ENCODE results near the gene YOD1. TPM values are rescaled to one million over a fixed set of nuclear protein-coding genes. Genes with fewer than 3 reads are reported as not detected.

The YOD1 gene
- total RNA-seq, 1 experiment from 2014 or later, result 11.8 TPM

DNA sequence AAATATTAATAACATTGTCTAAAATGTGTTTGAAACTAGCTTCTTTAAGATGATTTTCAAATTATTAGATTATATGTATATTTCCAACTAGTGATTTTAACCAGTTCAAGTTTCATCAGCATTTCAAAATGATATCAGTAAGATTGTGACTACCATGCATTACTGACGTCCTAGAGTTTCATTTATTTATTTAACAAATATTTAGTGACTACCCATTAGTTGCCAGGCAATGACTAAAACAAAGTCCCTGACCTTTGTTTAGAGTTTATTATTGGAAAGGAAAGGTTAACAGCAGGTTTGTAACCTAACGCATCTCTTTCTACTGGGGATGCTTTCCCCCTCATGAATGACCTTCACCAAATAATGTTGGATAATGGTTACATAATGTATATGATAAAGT is 30.1 kb upstream of the YOD1 start:
- no peaks in the 10 kb centered on the region for H3K36me3 ChIP-seq (ENCODE audit: control insufficient read depth, insufficient read depth, low read length)
- ChIA-PET POLR2A (no interaction called here), CTCF (no interaction called here)
- TF ChIP-seq, protein P1, sequence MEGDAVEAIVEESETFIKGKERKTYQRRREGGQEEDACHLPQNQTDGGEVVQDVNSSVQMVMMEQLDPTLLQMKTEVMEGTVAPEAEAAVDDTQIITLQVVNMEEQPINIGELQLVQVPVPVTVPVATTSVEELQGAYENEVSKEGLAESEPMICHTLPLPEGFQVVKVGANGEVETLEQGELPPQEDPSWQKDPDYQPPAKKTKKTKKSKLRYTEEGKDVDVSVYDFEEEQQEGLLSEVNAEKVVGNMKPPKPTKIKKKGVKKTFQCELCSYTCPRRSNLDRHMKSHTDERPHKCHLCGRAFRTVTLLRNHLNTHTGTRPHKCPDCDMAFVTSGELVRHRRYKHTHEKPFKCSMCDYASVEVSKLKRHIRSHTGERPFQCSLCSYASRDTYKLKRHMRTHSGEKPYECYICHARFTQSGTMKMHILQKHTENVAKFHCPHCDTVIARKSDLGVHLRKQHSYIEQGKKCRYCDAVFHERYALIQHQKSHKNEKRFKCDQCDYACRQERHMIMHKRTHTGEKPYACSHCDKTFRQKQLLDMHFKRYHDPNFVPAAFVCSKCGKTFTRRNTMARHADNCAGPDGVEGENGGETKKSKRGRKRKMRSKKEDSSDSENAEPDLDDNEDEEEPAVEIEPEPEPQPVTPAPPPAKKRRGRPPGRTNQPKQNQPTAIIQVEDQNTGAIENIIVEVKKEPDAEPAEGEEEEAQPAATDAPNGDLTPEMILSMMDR (IDR thresholded peaks at IDR 0.05; ENCODE audit: insufficient read depth in 1 of 2, low read depth in 1 of 2, low read length in 1 of 2, severe bottlenecking in 1 of 2, unreplicated experiment in 1 of 2), result no peak
- peaks cover 6% of the 10 kb centered on the region for H3K36me3 Mint-ChIP-seq (ENCODE audit: insufficient read depth, unreplicated experiment)
- peaks cover 27% of the 10 kb centered on the region for H3K4me1 ChIP-seq
- intact Hi-C loops (cut with micrococcal nuclease; ENCODE audit: unreplicated experiment), result loop anchor here (5.0 kb wide), 1 partner anchor 256 kb away; no protein-coding TSS in a partner anchor
- DNase-seq, result no peak
- no peaks in the 10 kb centered on the region for H3K27me3 Mint-ChIP-seq (ENCODE audit: insufficient read depth, unreplicated experiment)
- H3K9me3 ChIP-seq, result no peaks in the 10 kb centered on the region
- H3K9me3 Mint-ChIP-seq (ENCODE audit: unreplicated experiment), result no peaks in the 10 kb centered on the region
- no peaks in the 10 kb centered on the region for H3K27me3 ChIP-seq (replicated peaks; ENCODE audit: control insufficient read depth, insufficient read depth, low read length)
- no TSS peak for BruUV-seq (replicated peaks)
- H3K4me1 Mint-ChIP-seq (ENCODE audit: low read depth, unreplicated experiment), result peaks cover 28% of the 10 kb centered on the region
- H3K4me3 ChIP-seq (ENCODE audit: low read depth, low read length), result no peak overlapping the region
- no peak overlapping the region for H3K27ac Mint-ChIP-seq (ENCODE audit: unreplicated experiment)
- no peak overlapping the region for H3K4me3 Mint-ChIP-seq (ENCODE audit: unreplicated experiment)

DNA sequence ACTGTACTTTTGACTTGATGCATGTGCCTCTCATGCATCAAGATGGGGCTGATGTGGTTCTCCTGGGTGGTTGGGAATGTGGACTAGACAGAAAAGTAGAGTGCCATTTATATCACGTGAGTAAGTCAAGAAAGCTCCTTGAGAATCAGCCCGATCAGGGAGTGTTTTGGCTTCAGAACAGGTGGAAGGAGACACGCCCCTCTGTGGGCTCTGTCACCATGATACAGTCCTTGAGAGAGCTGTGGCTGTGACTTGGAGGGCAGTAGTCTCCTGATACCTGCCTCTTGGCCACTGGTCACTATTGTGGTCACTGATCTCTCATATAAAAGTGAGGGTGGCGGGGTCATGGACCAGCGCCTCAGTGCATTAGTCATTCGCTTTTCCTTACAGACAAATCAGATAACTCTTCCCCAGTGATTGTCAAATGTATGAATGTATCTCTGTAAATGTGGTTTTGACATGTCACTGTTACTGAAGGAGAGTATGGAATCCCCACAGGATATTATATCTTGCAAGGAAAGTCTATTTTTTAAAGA is 28.8 kb upstream of the YOD1 start:
- CTCF ChIA-PET, result no interaction called here
- Mint-ChIP-seq H3K9me3 (ENCODE audit: unreplicated experiment) (no peaks in the 10 kb centered on the region), H3K36me3 (ENCODE audit: insufficient read depth, unreplicated experiment) (peaks cover 6% of the 10 kb centered on the region), H3K4me3 (ENCODE audit: unreplicated experiment) (no peak overlapping the region), H3K4me1 (ENCODE audit: low read depth, unreplicated experiment) (peaks cover 17% of the 10 kb centered on the region), H3K27ac (ENCODE audit: unreplicated experiment) (no peak overlapping the region), H3K27me3 (ENCODE audit: insufficient read depth, unreplicated experiment) (no peaks in the 10 kb centered on the region)
- Histone ChIP-seq H3K4me1 (peaks cover 14% of the 10 kb centered on the region), H3K4me3 (ENCODE audit: low read depth, low read length) (no peak overlapping the region), H3K36me3 (ENCODE audit: control insufficient read depth, insufficient read depth, low read length) (no peaks in the 10 kb centered on the region; the same call in 1 of the 2 replicates), H3K9me3 (no peaks in the 10 kb centered on the region), H3K27me3 (replicated peaks; ENCODE audit: control insufficient read depth, insufficient read depth, low read length) (no peaks in the 10 kb centered on the region)
- intact Hi-C loops (cut with micrococcal nuclease; ENCODE audit: unreplicated experiment), result loop anchor here (5.0 kb wide), 2 partner anchors 142 to 258 kb away; no protein-coding TSS in a partner anchor
- TF ChIP-seq, protein P1 (IDR thresholded peaks at IDR 0.05; ENCODE audit: insufficient read depth in 1 of 2, low read depth in 1 of 2, low read length in 1 of 2, severe bottlenecking in 1 of 2, unreplicated experiment in 1 of 2), result no peak
- POLR2A ChIA-PET, result no interaction called here
- DNase-seq, result no peak
- BruUV-seq (replicated peaks), result no TSS peak

DNA sequence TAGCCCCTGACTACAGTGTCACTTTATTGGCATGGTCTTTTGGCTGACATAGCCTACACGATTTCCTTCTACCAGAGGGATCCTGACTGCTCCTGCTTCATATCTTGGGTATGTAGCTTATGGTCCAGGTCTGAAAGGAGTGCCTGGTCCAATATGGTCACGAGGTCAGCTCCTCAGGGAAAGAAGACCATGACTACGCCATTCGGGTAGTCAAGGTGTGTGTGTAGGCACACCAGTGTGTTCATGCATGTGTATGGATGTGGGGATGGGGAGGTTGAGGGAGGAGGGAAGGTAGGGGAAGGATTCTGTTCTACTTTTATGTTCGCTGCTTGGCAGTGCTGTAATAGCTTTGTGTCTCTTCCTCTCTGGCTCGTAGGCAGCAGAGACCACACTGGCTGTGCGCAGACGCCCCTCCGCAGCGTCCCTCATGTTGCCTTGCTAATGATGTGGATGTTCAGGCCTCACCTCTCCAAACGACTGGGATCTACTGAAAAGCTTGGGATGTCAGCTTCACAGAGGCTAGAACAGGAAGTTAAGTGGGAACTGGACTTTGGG is 27.6 kb upstream of the YOD1 start:
- H3K27me3 Mint-ChIP-seq (ENCODE audit: insufficient read depth, unreplicated experiment), result no peaks in the 10 kb centered on the region
- H3K36me3 ChIP-seq (ENCODE audit: control insufficient read depth, insufficient read depth, low read length), result no peaks in the 10 kb centered on the region; the same call in 1 of the 2 replicates
- no peak overlapping the region for H3K4me3 Mint-ChIP-seq (ENCODE audit: unreplicated experiment)
- H3K4me3 ChIP-seq (ENCODE audit: low read depth, low read length), result no peak overlapping the region
- intact Hi-C loops (cut with micrococcal nuclease; ENCODE audit: unreplicated experiment), result loop anchor here (1.0 to 5.0 kb wide), 2 partner anchors 25 to 141 kb away; partner anchors contain the start of gene PFKFB2
- peaks cover 3% of the 10 kb centered on the region; the same call in 1 of the 2 replicates for H3K4me1 ChIP-seq
- ChIA-PET POLR2A (no interaction called here), CTCF (no interaction called here)
- H3K9me3 Mint-ChIP-seq (ENCODE audit: unreplicated experiment), result no peaks in the 10 kb centered on the region
- H3K36me3 Mint-ChIP-seq (ENCODE audit: insufficient read depth, unreplicated experiment), result peaks cover 6% of the 10 kb centered on the region
- DNase-seq, result no peak
- no peaks in the 10 kb centered on the region for H3K9me3 ChIP-seq
- no TSS peak for BruUV-seq (replicated peaks)
- no peaks in the 10 kb centered on the region for H3K27me3 ChIP-seq (replicated peaks; ENCODE audit: control insufficient read depth, insufficient read depth, low read length)
- no peak overlapping the region for H3K27ac Mint-ChIP-seq (ENCODE audit: unreplicated experiment)
- TF ChIP-seq, protein P1 (IDR thresholded peaks at IDR 0.05; ENCODE audit: insufficient read depth in 1 of 2, low read depth in 1 of 2, low read length in 1 of 2, severe bottlenecking in 1 of 2, unreplicated experiment in 1 of 2), result no peak
- H3K4me1 Mint-ChIP-seq (ENCODE audit: low read depth, unreplicated experiment), result peaks cover 6% of the 10 kb centered on the region
